GM12873 (cell line): ENCODE results near the gene HBM.
"Not testable (repeated sequence)": the region's sequence is repeated elsewhere in the genome, so short reads cannot be mapped to it uniquely, and the experiment has no call there.

Experiments
- CTCF ChIP-seq: IDR thresholded peaks from 2 replicates; pipeline ENCODE4 v1.5.1; 2012; ENCODE audit warnings: low read depth, mild to moderate bottlenecking, moderate library complexity, low read length, control low read depth; ENCODE audit not compliant: insufficient read depth; ENCODE audit errors: missing control alignments

HBM gene

GRCh38 chr16:172374-172941 is 6.7 kb downstream of the HBM start, which contains the start of gene HBA2:
Gene HBA2 (plus strand): TSS chr16:172876. CDS start chr16:172913, 37 bp downstream.
- TF ChIP-seq CTCF: not testable (repeated sequence)

- TF ChIP-seq CTCF: no peak
Measured at GRCh38 chr16:175011-175949, 9.5 kb downstream of the HBM start.

GRCh38 chr16:176477-177382 is 11.0 kb downstream of the HBM start, which contains the start of gene HBA1:
Gene HBA1 (plus strand): TSS chr16:176680. CDS start chr16:176717, 37 bp downstream.
- not testable (repeated sequence) for TF ChIP-seq CTCF

- TF ChIP-seq CTCF: no peak
Measured at GRCh38 chr16:177394-177822, 11.6 kb downstream of the HBM start.

- no peak for TF ChIP-seq CTCF
Measured at GRCh38 chr16:177981-178667, 12.3 kb downstream of the HBM start.

- TF ChIP-seq CTCF: no peak
Measured at GRCh38 chr16:178668-179015, 12.9 kb downstream of the HBM start.
